Stimulated activated memory B cell treated with anti-CD40 and anti-IgM and Interleukin-4, amounts not matched to agents 10 μg/mL and 1 μg/mL and 100 μg/mL, for 72 hours (primary cell): Measurements from ENCODE around the gene DNAAF5.

Source experiments
- ATAC-seq: fragments of 150-1000 bp; cut with Tn5 transposase; 2 replicates; pipeline ENCODE4 v1.10.0; 2021
- H3K27ac Mint-ChIP-seq: one replicate; pipeline ENCODE4 v1.8.0; 2022; ENCODE audit warnings: mild to moderate bottlenecking, mixed read lengths
- H3K27me3 Mint-ChIP-seq: one replicate; pipeline ENCODE4 v1.8.0; 2022; ENCODE audit warnings: mixed read lengths
- H3K36me3 Mint-ChIP-seq: one replicate; pipeline ENCODE4 v1.8.0; 2022; ENCODE audit warnings: mixed read lengths
- H3K4me1 Mint-ChIP-seq: one replicate; pipeline ENCODE4 v1.8.0; 2022; ENCODE audit warnings: mixed read lengths
- H3K4me3 Mint-ChIP-seq: one replicate; pipeline ENCODE4 v1.8.0; 2022; ENCODE audit warnings: mild to moderate bottlenecking, moderate library complexity, mixed read lengths
- H3K9me3 Mint-ChIP-seq: one replicate; pipeline ENCODE4 v1.8.0; 2022; ENCODE audit warnings: mixed read lengths

Gene DNAAF5

DNA sequence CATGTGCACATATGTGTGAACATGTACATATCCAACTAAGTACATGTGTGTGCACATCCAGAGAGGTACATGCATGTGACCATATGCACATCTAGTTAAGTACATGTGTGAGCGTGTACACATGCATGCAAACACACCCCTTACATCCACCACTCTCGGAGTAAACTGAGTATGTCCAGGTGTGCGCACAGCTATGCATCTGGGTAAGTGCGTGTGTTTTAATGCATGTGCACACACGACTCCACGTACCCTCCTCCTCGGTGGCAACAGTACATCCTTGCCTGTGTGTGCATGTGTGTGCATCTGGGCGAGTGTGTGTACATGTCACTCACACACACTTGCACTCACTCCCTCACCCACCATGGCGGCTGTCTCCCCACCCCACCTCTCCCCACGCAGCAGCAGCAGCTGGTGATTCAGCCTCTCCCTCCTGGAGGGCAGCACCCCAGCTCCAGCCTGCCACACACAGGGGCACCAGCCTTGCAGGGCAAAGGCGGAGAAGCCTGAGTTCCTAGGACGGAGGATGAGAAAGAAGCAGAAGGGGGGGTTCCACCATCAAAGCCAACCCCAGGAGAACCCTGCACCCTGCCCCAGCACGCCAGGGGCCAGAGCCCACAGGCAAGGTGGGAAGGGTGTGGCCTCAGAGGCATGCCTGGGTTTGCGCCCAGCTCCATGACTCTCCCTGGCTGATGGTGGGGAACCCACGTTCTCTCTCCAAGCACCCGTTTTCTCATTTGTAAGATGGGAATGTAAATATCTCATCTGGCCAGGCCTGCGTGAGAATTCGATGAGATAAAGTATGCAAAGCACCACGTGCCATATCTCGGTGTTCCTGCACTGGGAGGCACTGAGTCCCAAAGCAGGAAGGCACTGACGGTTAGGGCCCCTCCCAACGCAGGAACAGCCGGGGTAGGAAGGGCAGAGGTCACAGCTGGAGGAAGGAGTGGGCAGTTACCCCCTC, 27.7 kb upstream of the DNAAF5 start:
- Mint-ChIP-seq H3K9me3 (peaks cover 15% of the 10 kb centered on the region), H3K27ac (no peak overlapping the region), H3K4me3 (no peak overlapping the region), H3K36me3 (peaks cover 76% of the 10 kb centered on the region), H3K27me3 (no peaks in the 10 kb centered on the region), H3K4me1 (no peaks in the 10 kb centered on the region)
- ATAC-seq: no peak

- Mint-ChIP-seq H3K4me3 (no peak overlapping the region), H3K27me3 (no peaks in the 10 kb centered on the region), H3K27ac (no peak overlapping the region), H3K36me3 (peaks cover 77% of the 10 kb centered on the region), H3K4me1 (no peaks in the 10 kb centered on the region), H3K9me3 (peaks cover 15% of the 10 kb centered on the region)
- ATAC-seq: no peak
These were observed 26.9 kb upstream of the DNAAF5 start for GRCh38 chr7:699476-700170.

- Mint-ChIP-seq H3K36me3 (peaks cover 74% of the 10 kb centered on the region), H3K27me3 (no peaks in the 10 kb centered on the region), H3K9me3 (peaks cover 15% of the 10 kb centered on the region), H3K4me3 (no peak overlapping the region), H3K27ac (no peak overlapping the region), H3K4me1 (no peaks in the 10 kb centered on the region)
- ATAC-seq: no peak
These were observed 25.3 kb upstream of the DNAAF5 start for GRCh38 chr7:701086-701671.

- Mint-ChIP-seq H3K4me3 (no peak overlapping the region), H3K36me3 (peaks cover 75% of the 10 kb centered on the region), H3K4me1 (no peaks in the 10 kb centered on the region), H3K9me3 (peaks cover 15% of the 10 kb centered on the region), H3K27ac (no peak overlapping the region), H3K27me3 (no peaks in the 10 kb centered on the region)
- no peak for ATAC-seq
These were observed 23.4 kb upstream of the DNAAF5 start for GRCh38 chr7:703049-703448.

DNA sequence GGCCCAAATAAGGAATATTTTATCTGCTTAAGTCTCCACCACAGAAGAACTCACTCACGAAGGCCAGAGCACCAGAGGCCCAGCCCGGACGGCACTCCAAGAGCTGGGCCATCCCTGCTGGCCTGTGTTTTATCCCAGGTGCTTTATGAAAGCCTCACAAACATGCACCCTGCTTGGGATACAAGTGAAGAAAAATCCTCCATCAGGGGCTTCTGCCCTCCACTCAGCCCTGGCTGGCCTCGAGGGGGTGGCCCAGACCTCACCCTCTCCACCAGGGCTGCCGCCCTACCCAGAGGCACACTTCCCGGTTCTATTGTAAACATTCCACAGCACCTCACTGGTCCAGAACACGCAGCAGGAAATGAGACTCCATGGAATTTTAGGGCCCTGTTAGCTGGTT, 19.8 kb upstream of the DNAAF5 start:
- Mint-ChIP-seq H3K27me3 (no peaks in the 10 kb centered on the region), H3K36me3 (peaks cover 59% of the 10 kb centered on the region), H3K9me3 (peaks cover 11% of the 10 kb centered on the region), H3K27ac (no peak overlapping the region), H3K4me1 (no peaks in the 10 kb centered on the region), H3K4me3 (no peak overlapping the region)
- no peak for ATAC-seq

DNA sequence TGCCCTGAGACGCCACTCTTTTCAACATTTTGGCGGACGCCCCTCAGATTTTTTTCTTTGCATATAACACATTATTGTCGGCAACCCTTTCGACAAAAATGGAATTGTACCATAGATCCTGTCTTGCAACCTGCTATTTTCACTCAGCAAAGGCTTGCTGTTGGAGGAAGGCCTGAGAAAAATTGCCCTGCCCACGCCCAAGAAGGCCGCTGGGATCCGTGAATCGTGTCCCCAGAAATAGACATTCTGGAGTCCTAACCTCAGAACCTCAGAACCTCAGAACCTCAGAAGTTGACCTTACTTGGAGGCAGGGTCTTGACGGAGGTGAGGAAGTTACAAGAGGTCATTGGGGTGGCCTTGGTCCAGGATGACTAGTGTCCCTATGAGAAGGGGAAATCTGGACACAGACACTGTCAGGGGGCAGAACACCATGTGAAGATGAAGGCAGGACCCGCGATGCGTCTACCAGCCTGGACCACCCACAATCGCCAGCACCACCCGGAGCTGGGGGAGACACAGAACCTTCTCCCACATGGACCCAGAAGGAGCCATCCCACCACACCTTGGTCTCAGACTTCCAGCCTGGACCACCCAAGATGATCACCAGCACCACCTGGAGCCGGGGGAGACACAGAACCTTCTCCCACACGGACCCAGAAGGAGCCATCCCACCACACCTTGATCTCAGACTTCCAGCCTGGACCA, 19.1 kb upstream of the DNAAF5 start:
- no peak overlapping the region for H3K4me3 Mint-ChIP-seq

GRCh38 chr7:710161-710560, 16.3 kb upstream of the DNAAF5 start:
- peaks cover 46% of the 10 kb centered on the region for H3K36me3 Mint-ChIP-seq
- ATAC-seq: no peak
- peaks cover 21% of the 10 kb centered on the region for H3K27me3 Mint-ChIP-seq
- H3K4me1 Mint-ChIP-seq: peaks cover 19% of the 10 kb centered on the region
- H3K4me3 Mint-ChIP-seq: no peak overlapping the region
- H3K27ac Mint-ChIP-seq: no peak overlapping the region
- H3K9me3 Mint-ChIP-seq: no peaks in the 10 kb centered on the region

More for the DNA sequence above, 19.1 kb upstream of the DNAAF5 start:
- Mint-ChIP-seq H3K27ac (no peak overlapping the region), H3K9me3 (peaks cover 7% of the 10 kb centered on the region), H3K27me3 (no peaks in the 10 kb centered on the region), H3K36me3 (peaks cover 52% of the 10 kb centered on the region), H3K4me1 (no peaks in the 10 kb centered on the region)
- ATAC-seq: no peak

- H3K27ac Mint-ChIP-seq: no peak overlapping the region
- ATAC-seq: no peak
- no peaks in the 10 kb centered on the region for H3K9me3 Mint-ChIP-seq
- peaks cover 21% of the 10 kb centered on the region for H3K27me3 Mint-ChIP-seq
- peaks cover 22% of the 10 kb centered on the region for H3K4me1 Mint-ChIP-seq
- H3K36me3 Mint-ChIP-seq: peaks cover 46% of the 10 kb centered on the region
- peak overlapping the region; percentile 28 for H3K4me3 Mint-ChIP-seq
These were observed 15.2 kb upstream of the DNAAF5 start for GRCh38 chr7:711093-711921.

GRCh38 chr7:711922-712380, 14.5 kb upstream of the DNAAF5 start:
- peaks cover 46% of the 10 kb centered on the region for H3K36me3 Mint-ChIP-seq
- peaks cover 26% of the 10 kb centered on the region for H3K4me1 Mint-ChIP-seq
- peaks cover 21% of the 10 kb centered on the region for H3K27me3 Mint-ChIP-seq
- H3K9me3 Mint-ChIP-seq: no peaks in the 10 kb centered on the region
- ATAC-seq: peak; percentile 49
- no peak overlapping the region for H3K27ac Mint-ChIP-seq
- peak overlapping the region; percentile 28 for H3K4me3 Mint-ChIP-seq

GRCh38 chr7:712381-713138, 13.9 kb upstream of the DNAAF5 start:
- peaks cover 45% of the 10 kb centered on the region for H3K36me3 Mint-ChIP-seq
- peaks cover 21% of the 10 kb centered on the region for H3K27me3 Mint-ChIP-seq
- peak overlapping the region; percentile 38 for H3K27ac Mint-ChIP-seq
- peaks cover 31% of the 10 kb centered on the region for H3K4me1 Mint-ChIP-seq
- no peaks in the 10 kb centered on the region for H3K9me3 Mint-ChIP-seq
- peak overlapping the region; percentile 65 for H3K4me3 Mint-ChIP-seq
- ATAC-seq: peak; percentile 31

- peak overlapping the region; percentile 65 for H3K4me3 Mint-ChIP-seq
- ATAC-seq: no peak
- peaks cover 39% of the 10 kb centered on the region for H3K36me3 Mint-ChIP-seq
- H3K27me3 Mint-ChIP-seq: peaks cover 21% of the 10 kb centered on the region
- peak overlapping the region; percentile 38 for H3K27ac Mint-ChIP-seq
- H3K9me3 Mint-ChIP-seq: no peaks in the 10 kb centered on the region
- H3K4me1 Mint-ChIP-seq: peaks cover 31% of the 10 kb centered on the region
These were observed 13.4 kb upstream of the DNAAF5 start for GRCh38 chr7:713139-713457.

DNA sequence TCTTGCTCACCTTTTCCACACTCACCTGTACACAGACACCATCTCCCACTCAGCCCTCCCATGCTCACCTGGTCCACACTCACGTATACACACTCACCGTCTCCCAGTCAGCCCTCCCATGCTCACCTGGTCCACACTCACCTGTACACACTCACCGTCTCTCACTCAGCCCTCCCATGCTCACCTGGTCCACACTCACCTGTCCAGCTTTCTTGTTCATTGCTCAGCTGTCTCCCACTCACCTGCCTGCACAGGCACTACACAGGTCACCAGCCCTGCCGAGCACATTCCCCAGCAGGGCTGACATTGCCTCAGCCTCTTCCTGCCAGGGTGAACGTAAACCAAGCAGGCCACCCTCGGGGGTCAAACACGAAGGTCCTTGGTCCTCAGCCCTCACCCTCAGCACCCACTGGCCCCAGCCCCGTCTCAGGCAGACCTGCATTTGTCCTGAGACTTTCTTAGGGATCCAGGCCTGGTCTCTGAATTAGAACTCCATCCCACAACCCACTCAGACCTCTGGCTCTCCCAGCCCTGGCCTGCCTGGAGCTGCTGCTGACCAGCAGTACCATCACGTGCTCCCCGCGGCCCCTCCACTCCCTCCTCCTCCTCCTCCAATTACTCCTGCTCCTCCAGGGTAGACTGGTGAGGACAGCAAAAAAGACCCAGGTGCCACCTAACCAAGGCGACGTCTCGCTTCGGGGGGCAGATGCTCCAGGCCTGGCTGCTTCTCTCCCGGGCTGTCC, 12.8 kb upstream of the DNAAF5 start:
- no peak overlapping the region for H3K27ac Mint-ChIP-seq
- H3K9me3 Mint-ChIP-seq: peaks cover 3% of the 10 kb centered on the region
- peaks cover 21% of the 10 kb centered on the region for H3K27me3 Mint-ChIP-seq
- peaks cover 38% of the 10 kb centered on the region for H3K36me3 Mint-ChIP-seq
- no peak for ATAC-seq
- H3K4me3 Mint-ChIP-seq: peak overlapping the region; percentile 63
- peaks cover 35% of the 10 kb centered on the region for H3K4me1 Mint-ChIP-seq

DNA sequence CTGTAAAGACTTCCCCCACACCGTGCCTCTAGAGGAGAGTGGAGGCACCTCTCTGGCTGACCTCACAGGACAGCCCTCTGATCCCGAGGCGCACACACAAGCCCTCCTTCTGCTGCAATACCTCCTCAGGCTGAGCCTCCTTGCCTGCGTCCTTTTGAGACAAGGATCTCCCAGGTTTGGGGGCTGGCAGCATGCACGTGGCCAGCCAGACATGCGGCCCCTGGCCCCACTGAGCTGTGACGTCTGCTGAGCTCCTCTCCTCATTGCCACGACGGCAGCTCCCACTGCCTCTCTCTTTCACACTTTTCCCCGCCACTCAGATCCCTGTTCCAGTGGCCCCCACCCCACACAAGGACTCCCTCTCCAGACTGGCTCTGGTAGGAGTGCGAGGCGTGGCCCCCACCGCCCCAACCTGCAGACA, 12.2 kb upstream of the DNAAF5 start:
- peaks cover 38% of the 10 kb centered on the region for H3K36me3 Mint-ChIP-seq
- H3K27ac Mint-ChIP-seq: no peak overlapping the region
- no peak for ATAC-seq
- peaks cover 3% of the 10 kb centered on the region for H3K9me3 Mint-ChIP-seq
- peaks cover 37% of the 10 kb centered on the region for H3K4me1 Mint-ChIP-seq
- no peak overlapping the region for H3K4me3 Mint-ChIP-seq
- peaks cover 21% of the 10 kb centered on the region for H3K27me3 Mint-ChIP-seq
